Liver (tissue), 9 donors: ENCODE measurements around the gene MAPK1. TPM values are rescaled to one million over a fixed set of nuclear protein-coding genes. Genes with fewer than 3 reads are reported as not detected.

Experiments used
- DNase-seq: peaks from one replicate; pipeline ENCODE4 v3.0.0-alpha.2; 2017; ENCODE audit warnings: low spot score
- H3K27ac ChIP-seq, 2 donors: one replicate each; pipeline ENCODE4 v1.7.0; 2013; ENCODE audit warnings: inconsistent platforms in 2 of 2, low read length in 2 of 2, control low read depth in 1 of 2, low read depth in 1 of 2, mild to moderate bottlenecking in 1 of 2
- H3K27me3 ChIP-seq, 4 donors: one replicate each; pipeline versions ENCODE4 v1.6.1 to v1.7.0; 2013; ENCODE audit warnings: low read length in 3 of 4, inconsistent platforms in 1 of 4, mild to moderate bottlenecking in 1 of 4, moderate library complexity in 1 of 4; ENCODE audit not compliant: control insufficient read depth in 4 of 4, insufficient read depth in 4 of 4
- H3K36me3 ChIP-seq, 4 donors: one replicate each; pipeline versions ENCODE4 v1.6.1 to v1.7.0; 2013; ENCODE audit warnings: low read length in 3 of 4, mild to moderate bottlenecking in 3 of 4, low read depth in 1 of 4, moderate library complexity in 1 of 4; ENCODE audit not compliant: control insufficient read depth in 4 of 4, insufficient read depth in 3 of 4
- H3K4me1 ChIP-seq, 4 donors: one replicate each; pipeline versions ENCODE4 v1.6.1 to v1.7.0; 2013; ENCODE audit warnings: low read length in 3 of 4, mild to moderate bottlenecking in 3 of 4, moderate library complexity in 1 of 4; ENCODE audit not compliant: control insufficient read depth in 4 of 4, insufficient read depth in 4 of 4
- H3K4me3 ChIP-seq, 3 donors: one replicate each; pipeline versions ENCODE4 v1.6.1 to v1.7.0; 2013; ENCODE audit warnings: low read length in 3 of 3, control low read depth in 1 of 3, low read depth in 1 of 3, mild to moderate bottlenecking in 1 of 3
- H3K9ac ChIP-seq, 2 donors: one replicate each; pipeline ENCODE4 v1.7.0; 2013; ENCODE audit warnings: low read length in 2 of 2, mild to moderate bottlenecking in 2 of 2, moderate library complexity in 2 of 2, control low read depth in 1 of 2, low read depth in 1 of 2
- H3K9me3 ChIP-seq, 4 donors: one replicate each; pipeline versions ENCODE4 v1.6.1 to v1.7.0; 2013; ENCODE audit warnings: low read length in 3 of 4; ENCODE audit not compliant: control insufficient read depth in 4 of 4
- FOXA1 ChIP-seq: IDR thresholded peaks from 2 replicates; pipeline ENCODE4 v1.6.1; 2016; ENCODE audit warnings: antibody characterized with exemption
- GABPA ChIP-seq, 2 donors: IDR thresholded peaks in 1 of 2; conservative IDR thresholded peaks in 1 of 2; 2 replicates each; pipeline ENCODE4 v1.6.1; 2016; ENCODE audit warnings: antibody characterized with exemption in 2 of 2, mild to moderate bottlenecking in 1 of 2, moderate library complexity in 1 of 2
- HNF4A ChIP-seq, 2 donors: conservative IDR thresholded peaks; 2 replicates each; pipeline ENCODE4 v1.6.1; 2016; ENCODE audit warnings: antibody characterized with exemption in 2 of 2, mild to moderate bottlenecking in 2 of 2
- HNF4G ChIP-seq: IDR thresholded peaks from 2 replicates; pipeline ENCODE4 v1.6.1; 2016; ENCODE audit warnings: antibody characterized with exemption
- JUND ChIP-seq, 2 donors: IDR thresholded peaks; 2 replicates each; pipeline ENCODE4 v1.6.1; 2016; ENCODE audit warnings: antibody characterized with exemption in 2 of 2
- MAX ChIP-seq: IDR thresholded peaks from 2 replicates; pipeline ENCODE4 v1.6.1; 2016; ENCODE audit warnings: antibody characterized with exemption
- NR2F2 ChIP-seq: IDR thresholded peaks from 2 replicates; pipeline ENCODE4 v1.6.1; 2016; ENCODE audit warnings: antibody characterized with exemption
- REST ChIP-seq: IDR thresholded peaks from 2 replicates; pipeline ENCODE4 v1.6.1; 2016; ENCODE audit warnings: antibody characterized with exemption, mild to moderate bottlenecking
- SP1 ChIP-seq: IDR thresholded peaks from 2 replicates; pipeline ENCODE4 v1.6.1; 2018; ENCODE audit warnings: antibody characterized with exemption, mild to moderate bottlenecking
- TAF1 ChIP-seq: conservative IDR thresholded peaks from 2 replicates; pipeline ENCODE4 v1.6.1; 2016; ENCODE audit warnings: antibody characterized with exemption, mild to moderate bottlenecking
- ZBTB33 ChIP-seq: IDR thresholded peaks from 2 replicates; pipeline ENCODE4 v1.6.1; 2016; ENCODE audit warnings: antibody characterized with exemption
- WGBS: extraction: QIAGEN DNeasy Blood & Tissue Kit; methylation state at CpG from one replicate; pipeline ENCODE4 v1.1.7; 2013; 5-methylcytosine and 5-hydroxymethylcytosine counted together
- polyA plus RNA-seq, 2 donors: library from polyadenylated mRNA; stranded (reverse) in 1 of 2; unstranded in 1 of 2; fragments of 200-250 nt in 1 of 2; fragments of >200 nt in 1 of 2; fragmentation: Nextera tagmentation in 1 of 2; extraction: Ambion mirVana in 1 of 2; gene quantifications; one replicate each; pipeline versions ENCODE4 v1.2.1 to v1.2.3, GENCODE V29; 2013 to 2015
- total RNA-seq, 2 donors: library from RNA; depleted of rRNA; stranded (reverse); fragments of >200 nt; gene quantifications; one replicate each; pipeline ENCODE4 v1.2.3, GENCODE V29; 2014
- donor health status: healthy.
- donor health status: healthy.
- donor health status: healthy.
- donor health status: healthy.
- donor health status: healthy.

Gene MAPK1
- total and polyA plus RNA-seq, 4 donors: 8.3 to 31.8 (median 22.8) TPM

- no peaks in the 10 kb centered on the region for H3K36me3 ChIP-seq
- DNase-seq: no peak
- WGBS: 89% methylated on average over 3 of the region's 3 CpGs
- no peaks in the 10 kb centered on the region for H3K9me3 ChIP-seq
- H3K27me3 ChIP-seq: no peaks in the 10 kb centered on the region
- H3K4me3 ChIP-seq: no peak overlapping the region
- H3K9ac ChIP-seq: no peak overlapping the region
- H3K4me1 ChIP-seq: peaks cover 0 to 6% (median 2%) of the 10 kb centered on the region in 4 donors
- TF ChIP-seq FOXA1 (no peak), ZBTB33 (no peak), SP1 (no peak), TAF1 (no peak), JUND (IDR thresholded peaks at IDR 0.05) (no peak), NR2F2 (no peak), HNF4G (no peak), HNF4A (conservative IDR thresholded peaks at IDR 0.05) (no peak), MAX (no peak)
- no peak overlapping the region for H3K27ac ChIP-seq
These were observed 152.7 kb downstream of the MAPK1 start for GRCh38 chr22:21714786-21715185.

GRCh38 chr22:21714059-21714770, 153.2 kb downstream of the MAPK1 start:
- DNase-seq: no peak
- H3K27ac ChIP-seq: no peak overlapping the region

More at GRCh38 chr22:21714059-21714770, 153.2 kb downstream of the MAPK1 start:
- no peak overlapping the region for H3K9ac ChIP-seq
- H3K36me3 ChIP-seq: no peaks in the 10 kb centered on the region
- H3K4me1 ChIP-seq: peaks cover 0 to 6% (median 2%) of the 10 kb centered on the region in 4 donors
- 81% methylated on average over 32 of the region's 32 CpGs for WGBS
- TF ChIP-seq HNF4G (no peak), ZBTB33 (no peak), REST (no peak), GABPA (IDR thresholded peaks at IDR 0.05 in 1 of 2, conservative IDR thresholded peaks at IDR 0.05 in 1 of 2) (no peak)
- no peaks in the 10 kb centered on the region for H3K27me3 ChIP-seq
- no peak overlapping the region for H3K4me3 ChIP-seq
- no peaks in the 10 kb centered on the region for H3K9me3 ChIP-seq
